Stimulated activated CD8-positive, alpha-beta memory T cell treated with anti-CD3 and anti-CD28 coated beads, Interleukin-15, amount 100 ng/mL, for 4 hours (primary cell): Measurements from ENCODE around the gene CYTH1.

ENCODE experiments used
- DNase-seq, 2 donors: peaks; one replicate each; pipeline ENCODE4 v3.0.0-alpha.2; 2020; ENCODE audit warnings: low read depth in 2 of 2

The CYTH1 gene

GRCh38 chr17:78735832-78736525 is 46.1 kb downstream of the CYTH1 start:
- no peak for DNase-seq

DNA sequence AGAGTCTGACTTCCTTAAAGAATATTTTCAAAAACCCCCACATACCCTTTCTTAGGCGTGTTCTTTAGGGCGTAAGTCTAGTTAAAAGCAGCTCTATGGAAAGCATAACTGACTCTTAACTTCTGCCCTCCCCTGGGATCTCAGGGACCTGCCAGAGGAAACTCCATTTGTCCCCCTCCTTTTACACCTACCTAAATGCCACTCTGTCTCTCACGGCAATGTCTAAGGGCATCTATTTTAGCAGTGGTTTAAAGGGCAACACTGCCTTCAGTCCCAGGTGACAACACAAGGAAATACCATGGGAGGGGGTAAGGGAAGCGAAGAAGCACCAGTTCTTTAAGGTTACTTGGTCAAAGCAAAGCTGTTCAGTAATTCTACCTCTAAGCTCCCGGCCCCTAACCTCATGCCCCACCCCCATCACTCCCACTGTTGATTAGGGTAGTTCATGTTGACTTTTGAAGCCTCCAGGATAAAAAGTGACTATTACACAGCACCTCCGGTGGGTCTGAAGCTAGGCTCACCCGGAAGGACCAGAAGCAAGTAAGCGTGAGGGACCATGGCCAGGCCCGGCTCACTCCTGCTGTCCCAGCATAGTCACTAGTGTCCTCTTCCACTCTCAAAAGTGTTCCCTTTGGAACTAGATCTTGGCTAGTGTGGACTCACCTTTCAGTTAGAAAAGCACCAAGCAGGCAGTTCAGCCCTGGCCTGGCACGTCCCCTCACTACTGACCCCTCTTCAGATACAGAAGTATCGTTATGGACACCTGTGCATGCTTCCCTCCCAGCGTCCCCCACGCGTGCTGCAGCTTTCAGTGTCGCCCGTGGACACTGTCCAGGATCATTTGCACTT is 47.1 kb downstream of the CYTH1 start:
- DNase-seq = no peak

DNA sequence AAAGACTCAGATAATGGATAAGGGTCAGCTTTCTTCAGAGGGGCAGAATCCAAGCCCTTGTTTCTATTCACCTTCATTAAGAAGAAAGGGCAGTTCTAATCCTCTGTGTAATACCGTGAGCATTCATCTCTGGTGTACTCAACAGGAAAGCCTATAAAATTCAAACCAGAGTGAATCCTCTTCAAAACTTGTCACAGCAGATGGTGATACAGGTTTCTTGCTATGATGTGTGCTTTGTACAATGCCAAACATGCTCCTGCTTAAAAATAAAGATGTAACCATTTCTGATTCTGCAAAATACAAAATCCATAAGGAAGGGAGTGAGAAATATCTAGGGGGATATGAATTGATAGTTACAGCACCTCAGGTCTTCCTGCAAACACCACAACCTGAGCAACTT is 49.7 kb downstream of the CYTH1 start:
- DNase-seq = no peak

GRCh38 chr17:78731904-78732303 is 50.2 kb downstream of the CYTH1 start:
- DNase-seq = no peak

GRCh38 chr17:78729641-78730040 is 52.4 kb downstream of the CYTH1 start:
- DNase-seq = no peak

DNA sequence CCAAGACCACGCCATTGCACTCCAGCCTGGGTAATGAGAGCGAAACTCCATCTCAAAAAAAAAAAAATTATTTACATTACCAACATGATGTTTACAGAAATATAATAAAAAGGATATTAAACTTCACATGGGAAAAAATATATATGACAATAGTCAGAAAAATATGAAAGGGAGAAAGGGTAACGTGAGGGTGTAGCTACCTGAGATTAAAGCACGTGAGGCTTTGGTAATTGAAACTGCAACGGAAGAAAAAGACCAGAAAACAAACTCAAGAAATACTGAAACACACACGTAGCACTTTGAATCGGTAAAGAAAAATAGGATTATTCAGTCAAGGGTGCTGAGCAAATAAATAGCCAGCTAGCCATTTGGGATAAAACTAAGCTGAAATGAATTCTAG is 53.6 kb downstream of the CYTH1 start:
- no peak for DNase-seq

GRCh38 chr17:78727476-78728229 is 54.4 kb downstream of the CYTH1 start:
- no peak for DNase-seq

DNA sequence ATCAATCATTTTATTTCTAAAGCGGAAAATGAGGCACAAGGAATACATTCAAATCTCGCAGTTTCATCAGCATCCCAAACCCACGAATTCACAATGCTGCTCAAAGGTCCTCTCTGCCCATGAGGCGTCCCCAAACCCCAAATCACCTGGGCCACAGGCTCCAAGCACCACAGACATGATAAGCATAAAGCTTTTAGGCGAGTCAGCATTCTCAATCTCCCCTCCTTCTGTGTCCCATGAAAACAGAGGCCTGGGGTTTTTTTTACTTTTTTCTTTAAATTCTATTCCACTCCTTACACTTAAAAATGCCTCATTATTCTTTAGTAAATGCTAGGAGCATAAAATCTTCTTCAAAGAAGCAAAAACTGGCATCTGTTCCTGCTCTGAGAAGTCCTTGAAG is 55.0 kb downstream of the CYTH1 start:
- no peak for DNase-seq

- no peak for DNase-seq
These were observed 55.6 kb downstream of the CYTH1 start for GRCh38 chr17:78726513-78726912.

DNA sequence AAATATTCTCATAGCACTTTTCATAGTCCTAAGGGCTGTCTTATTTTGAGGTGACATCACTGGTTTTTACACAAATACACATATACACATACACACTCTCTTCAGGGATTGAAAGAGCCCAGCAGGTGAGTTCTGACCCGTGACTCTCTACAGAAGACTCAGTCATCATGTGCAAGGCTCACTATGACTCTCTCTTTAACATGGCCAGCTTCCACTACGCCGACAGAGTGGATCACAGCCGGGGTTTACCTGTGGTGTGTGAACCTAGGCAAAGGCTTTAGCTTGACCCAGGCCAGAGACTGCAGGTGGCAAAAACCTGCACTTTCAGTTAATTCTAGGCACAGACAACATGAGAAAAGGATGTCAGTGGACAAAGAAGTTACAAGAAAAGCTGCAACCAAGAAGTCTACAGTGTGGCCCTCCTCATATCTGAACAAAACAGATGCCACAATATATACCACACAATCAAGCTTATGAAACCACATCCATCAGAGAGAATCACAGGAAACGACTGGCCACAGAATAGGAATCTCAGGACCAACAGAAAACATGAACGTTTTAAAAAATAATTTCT is 56.5 kb downstream of the CYTH1 start:
- DNase-seq = no peak

GRCh38 chr17:78724999-78725398 is 57.1 kb downstream of the CYTH1 start:
- DNase-seq = no peak

- no peak for DNase-seq
These were observed 57.5 kb downstream of the CYTH1 start for GRCh38 chr17:78724544-78724943.

DNA sequence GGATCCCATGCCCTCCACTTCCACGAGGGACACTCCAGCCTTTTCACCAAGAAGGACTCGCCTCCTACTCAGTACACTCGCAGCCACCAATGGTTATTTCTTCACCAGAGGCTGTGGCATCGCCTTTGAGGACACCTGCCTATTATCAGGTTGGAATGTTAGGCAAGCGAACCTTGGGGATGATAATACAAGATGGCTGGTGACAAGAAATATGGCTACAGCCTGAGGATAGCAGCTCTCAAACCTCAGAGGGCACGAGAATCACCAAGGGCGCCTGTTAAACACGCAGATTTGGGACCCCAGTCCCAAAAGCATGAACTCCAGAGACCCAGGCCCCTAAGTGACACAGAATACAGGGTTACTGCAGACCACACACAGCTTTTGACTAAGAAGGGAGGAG is 58.1 kb downstream of the CYTH1 start:
- DNase-seq = no peak

GRCh38 chr17:78723001-78723796 is 58.9 kb downstream of the CYTH1 start:
- DNase-seq = no peak

DNA sequence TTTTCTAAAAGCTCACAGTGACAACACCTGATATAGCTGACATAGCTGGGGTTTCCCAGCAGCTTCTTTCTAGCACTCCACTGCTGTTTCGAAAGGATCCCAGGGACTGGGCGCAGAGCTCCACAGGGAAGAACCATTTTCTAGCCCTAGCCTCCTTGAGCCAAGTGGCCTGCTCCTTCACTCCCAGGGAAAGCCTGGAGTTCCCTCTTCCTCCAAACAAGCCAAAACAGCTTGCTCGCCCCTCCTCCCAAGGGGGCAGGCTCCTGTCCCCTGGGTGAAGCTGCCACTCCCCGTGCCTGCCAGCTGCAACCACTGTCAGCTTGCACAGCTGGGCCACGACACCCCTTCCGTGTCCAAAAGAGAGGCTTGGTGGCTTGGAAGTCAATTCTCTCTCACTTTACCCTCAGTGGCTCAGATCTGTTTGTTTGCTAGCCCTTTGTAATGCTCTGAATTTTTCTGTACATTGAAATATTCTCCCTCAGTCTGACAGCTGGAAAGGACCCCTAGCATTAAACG is 59.8 kb downstream of the CYTH1 start:
- DNase-seq = no peak

DNA sequence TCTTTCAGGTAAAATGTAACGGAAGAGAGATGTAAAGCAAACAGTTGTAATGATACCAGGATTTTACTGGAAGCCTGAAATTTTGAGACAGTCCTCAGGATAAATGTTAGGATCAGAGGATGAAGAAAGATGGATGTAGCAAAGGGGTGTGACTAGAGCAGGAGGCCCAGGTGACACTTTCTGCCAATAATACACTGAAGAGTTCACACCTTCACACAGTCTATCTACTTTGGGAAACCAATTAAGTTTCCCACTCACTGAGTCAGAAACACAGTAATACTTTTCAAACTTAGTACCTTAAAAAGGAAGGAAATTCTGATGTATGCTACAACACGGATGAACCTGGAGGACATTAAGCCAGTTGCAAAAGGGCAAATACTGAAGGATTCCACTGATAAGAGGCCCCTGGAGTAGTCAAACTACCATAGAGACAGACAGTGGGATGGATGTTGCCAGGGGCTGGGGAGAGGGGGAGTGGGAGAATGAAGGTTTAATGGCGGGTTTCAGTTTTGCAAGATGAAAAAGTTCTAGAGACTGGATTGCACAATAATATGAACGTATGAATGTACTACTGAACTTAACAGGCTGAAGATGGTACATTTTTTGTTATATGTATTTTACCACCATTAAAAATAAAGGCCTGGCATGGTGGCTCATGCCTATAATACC is 62.3 kb downstream of the CYTH1 start:
- no peak for DNase-seq

DNA sequence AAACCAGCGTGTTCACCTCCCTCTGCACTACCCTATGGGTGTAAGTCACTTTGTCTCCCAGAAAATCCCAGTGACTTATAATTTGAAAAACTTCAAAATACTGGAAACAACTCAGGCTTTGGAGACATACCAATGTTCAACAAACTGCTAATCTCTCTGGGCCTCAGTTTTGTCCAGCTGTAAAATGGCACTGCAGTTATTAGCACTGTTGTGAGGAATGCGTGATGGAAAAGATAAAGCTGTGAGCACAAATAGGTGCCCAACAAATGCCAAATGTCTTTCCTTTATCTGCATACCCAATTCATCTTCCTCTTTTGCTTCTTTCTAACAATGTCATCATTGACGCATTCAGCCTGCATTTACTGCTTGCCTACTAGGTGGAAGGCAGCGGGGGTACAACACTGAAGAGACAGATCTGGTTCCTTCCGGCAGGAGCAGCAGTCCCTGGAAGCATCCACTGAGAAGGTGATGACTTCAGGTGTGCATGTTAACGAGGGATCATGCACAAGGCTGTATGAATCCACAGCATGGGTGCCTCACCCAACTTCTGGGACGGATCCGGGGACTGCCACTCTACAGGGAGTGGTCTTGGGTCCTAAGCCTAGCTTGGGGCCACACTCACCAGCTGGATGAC is 63.4 kb downstream of the CYTH1 start:
- no peak for DNase-seq

- DNase-seq = no peak
These were observed 64.6 kb downstream of the CYTH1 start for GRCh38 chr17:78717431-78717980.

GRCh38 chr17:78716814-78717393 is 65.2 kb downstream of the CYTH1 start:
- no peak for DNase-seq
